ENCODE results near the gene DYSF.

The DYSF gene

GRCh38 chr2:71423817-71424420, 29.4 kb upstream of the DYSF start:
- TF ChIP-seq CTCF (IDR thresholded peaks at IDR 0.05): no peak

- no peak for TF ChIP-seq CTCF (IDR thresholded peaks at IDR 0.05)
Observed at GRCh38 chr2:71426721-71427120, 26.6 kb upstream of the DYSF start.

GRCh38 chr2:71428472-71429383, 24.6 kb upstream of the DYSF start:
- TF ChIP-seq CTCF (IDR thresholded peaks at IDR 0.05): no peak

GRCh38 chr2:71446505-71446904, 6.9 kb upstream of the DYSF start:
- TF ChIP-seq CTCF (IDR thresholded peaks at IDR 0.05): no peak

GRCh38 chr2:71449343-71449742, 4.0 kb upstream of the DYSF start:
- no peak for TF ChIP-seq CTCF (IDR thresholded peaks at IDR 0.05)

GRCh38 chr2:71451705-71452104, 1.7 kb upstream of the DYSF start:
- TF ChIP-seq CTCF (IDR thresholded peaks at IDR 0.05): no peak

- TF ChIP-seq CTCF (IDR thresholded peaks at IDR 0.05): no peak
Observed at GRCh38 chr2:71452565-71452964, 796 bp upstream of the DYSF start.
